Stomach (tissue), 9 donors: Measurements from ENCODE around the gene PPARA. TPM values are rescaled to one million over a fixed set of nuclear protein-coding genes. Genes with fewer than 3 reads are reported as not detected.
A peak's percentile ranks its signal among the peaks of the same experiment; 100 is the strongest.

Experiments used
- DNase-seq, 2 donors: peaks; one replicate each; pipeline versions ENCODE4 v3.0.0 to v3.0.0-alpha.2; 2013 to 2019
- H3K27ac ChIP-seq, 5 donors: fragments of 200-600 bp in 4 of 5; sonication (generic) in 4 of 5; one replicate each; pipeline ENCODE4 v1.5.1; 2013 to 2019; ENCODE audit warnings: mild to moderate bottlenecking in 1 of 5, moderate library complexity in 1 of 5
- H3K27me3 ChIP-seq, 3 donors: fragments of 200-600 bp; sonication (generic); one replicate each; pipeline ENCODE4 v1.5.1; 2017 to 2019; ENCODE audit warnings: mixed run types in 1 of 3
- H3K36me3 ChIP-seq, 4 donors: fragments of 200-600 bp; sonication (generic); 1 replicate in 3 of 4; 2 replicates in 1 of 4; pipeline ENCODE4 v1.5.1; 2016 to 2019
- H3K4me1 ChIP-seq, 4 donors: fragments of 200-600 bp; sonication (generic); one replicate each; pipeline ENCODE4 v1.5.1; 2016 to 2019
- H3K4me3 ChIP-seq, 4 donors: fragments of 200-600 bp; sonication (generic) in 3 of 4; one replicate each; pipeline ENCODE4 v1.5.1; 2016 to 2019; ENCODE audit warnings: mild to moderate bottlenecking in 1 of 4
- H3K9me3 ChIP-seq, 4 donors: fragments of 200-600 bp; sonication (generic); one replicate each; pipeline ENCODE4 v1.5.1; 2016 to 2019
- EP300 ChIP-seq: sonication (generic); formaldehyde crosslinking; IDR thresholded peaks from one replicate; pipeline ENCODE4 v1.6.1; 2017; ENCODE audit warnings: antibody characterized with exemption
- POLR2A ChIP-seq, 4 donors: fragments of 450-650 bp; IDR thresholded peaks; one replicate each; pipeline ENCODE4 v1.6.1; 2016; ENCODE audit warnings: antibody characterized with exemption in 4 of 4, control low read depth in 2 of 4, mild to moderate bottlenecking in 1 of 4, moderate library complexity in 1 of 4
- POLR2AphosphoS5 ChIP-seq, 3 donors: sonication (generic); formaldehyde crosslinking; IDR thresholded peaks; one replicate each; pipeline ENCODE4 v1.6.1; 2016; ENCODE audit warnings: antibody characterized with exemption in 3 of 3
- WGBS, 5 donors: extraction: QIAGEN DNeasy Blood & Tissue Kit in 3 of 5; methylation state at CpG; one replicate each; pipeline versions ENCODE4 v1.1.5 to v1.1.7; 2013 to 2018; 5-methylcytosine and 5-hydroxymethylcytosine counted together
- intact Hi-C: fragments of 100-400 bp; cut with DNase I; formaldehyde crosslinking; loops from one replicate; pipeline ENCODE4 v1.15.1; 2023; ENCODE audit warnings: low total_unique reads
- polyA plus RNA-seq, 3 donors: library from polyadenylated mRNA; stranded (reverse); fragments of 200-250 nt; gene quantifications; one replicate each; pipeline ENCODE4 v1.2.3, GENCODE V29; 2013
- total RNA-seq, 5 donors: library from RNA; depleted of rRNA; stranded (reverse); fragments of >200 nt; gene quantifications; one replicate each; pipeline versions ENCODE4 v1.1.0 to v1.2.3, GENCODE V29; 2014 to 2016
- TF ChIP-seq, protein P1 (sequence below), 7 experiments: fragments of 450-650 bp in 4 of 7; fragments of 200-600 bp in 3 of 7; sonication (generic) in 3 of 7; IDR thresholded peaks; one replicate each; pipeline ENCODE4 v1.5.1; 2016 to 2019; ENCODE audit warnings: antibody characterized with exemption in 7 of 7, control low read depth in 2 of 7, mild to moderate bottlenecking in 1 of 7
- donor health status: healthy with polysubstance abuse.
- donor health status: Bipolar disorder and iron deficiency.
- donor health status: healthy.

Gene PPARA
- total and polyA plus RNA-seq, 8 donors = 3.4 to 28.8 (median 11.6) TPM

DNA sequence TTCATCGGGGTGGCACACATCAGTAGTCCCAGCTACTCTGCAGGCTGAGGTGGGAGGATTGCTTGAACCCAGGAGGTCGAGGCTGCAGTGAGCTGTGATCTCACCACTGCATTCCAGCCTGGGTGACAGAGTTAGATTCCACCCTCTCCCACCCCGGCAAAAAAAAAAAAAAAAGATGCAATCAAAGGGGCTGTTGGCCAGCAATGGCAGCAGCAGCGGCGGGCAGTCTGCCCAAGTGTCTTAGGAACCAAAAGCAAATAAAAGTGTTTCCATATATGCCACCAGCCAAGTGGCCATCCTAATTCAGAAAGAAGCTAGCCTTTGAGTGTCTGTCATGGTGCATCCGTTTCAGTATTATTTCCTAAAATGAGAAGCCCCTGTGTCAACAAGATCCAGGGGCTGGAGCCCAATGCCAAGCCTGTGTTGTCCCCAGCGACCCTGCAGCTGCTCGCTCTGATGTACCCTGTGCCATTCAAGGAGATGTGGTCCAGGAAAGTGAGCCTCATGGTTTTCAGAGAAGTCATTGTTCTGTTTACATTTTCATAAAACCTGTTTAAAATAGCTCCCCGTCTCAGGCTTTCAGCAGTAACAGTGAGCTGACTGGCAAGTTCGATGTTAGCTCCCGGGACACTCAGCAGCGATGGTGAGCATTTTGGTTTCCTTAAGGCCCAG, 87.3 kb downstream of the PPARA start:
- no peak for TF ChIP-seq POLR2A (IDR thresholded peaks at IDR 0.05)
- TF ChIP-seq POLR2AphosphoS5 (IDR thresholded peaks at IDR 0.05) = no peak
- TF ChIP-seq, protein P1, sequence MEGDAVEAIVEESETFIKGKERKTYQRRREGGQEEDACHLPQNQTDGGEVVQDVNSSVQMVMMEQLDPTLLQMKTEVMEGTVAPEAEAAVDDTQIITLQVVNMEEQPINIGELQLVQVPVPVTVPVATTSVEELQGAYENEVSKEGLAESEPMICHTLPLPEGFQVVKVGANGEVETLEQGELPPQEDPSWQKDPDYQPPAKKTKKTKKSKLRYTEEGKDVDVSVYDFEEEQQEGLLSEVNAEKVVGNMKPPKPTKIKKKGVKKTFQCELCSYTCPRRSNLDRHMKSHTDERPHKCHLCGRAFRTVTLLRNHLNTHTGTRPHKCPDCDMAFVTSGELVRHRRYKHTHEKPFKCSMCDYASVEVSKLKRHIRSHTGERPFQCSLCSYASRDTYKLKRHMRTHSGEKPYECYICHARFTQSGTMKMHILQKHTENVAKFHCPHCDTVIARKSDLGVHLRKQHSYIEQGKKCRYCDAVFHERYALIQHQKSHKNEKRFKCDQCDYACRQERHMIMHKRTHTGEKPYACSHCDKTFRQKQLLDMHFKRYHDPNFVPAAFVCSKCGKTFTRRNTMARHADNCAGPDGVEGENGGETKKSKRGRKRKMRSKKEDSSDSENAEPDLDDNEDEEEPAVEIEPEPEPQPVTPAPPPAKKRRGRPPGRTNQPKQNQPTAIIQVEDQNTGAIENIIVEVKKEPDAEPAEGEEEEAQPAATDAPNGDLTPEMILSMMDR (IDR thresholded peaks at IDR 0.05) = no peak
- TF ChIP-seq EP300 = no peak
- intact Hi-C loops = no loop called here
- Histone ChIP-seq H3K27me3 (no peaks in the 10 kb centered on the region), H3K4me3 (no peak overlapping the region), H3K9me3 (no peaks in the 10 kb centered on the region), H3K4me1 (peaks cover 0 to 28% (median 9%) of the 10 kb centered on the region in 4 donors), H3K27ac (peak overlapping the region in 3 of 5 donors; percentile 18 to 62 (median 53)), H3K36me3 (peaks cover 6 to 65% (median 60%) of the 10 kb centered on the region in 4 donors)
- 66 to 87% (median 77%) methylated on average over 12 of the region's 12 CpGs for WGBS, 5 donors
- peak in 1 of 2 donors; percentile 28 for DNase-seq

DNA sequence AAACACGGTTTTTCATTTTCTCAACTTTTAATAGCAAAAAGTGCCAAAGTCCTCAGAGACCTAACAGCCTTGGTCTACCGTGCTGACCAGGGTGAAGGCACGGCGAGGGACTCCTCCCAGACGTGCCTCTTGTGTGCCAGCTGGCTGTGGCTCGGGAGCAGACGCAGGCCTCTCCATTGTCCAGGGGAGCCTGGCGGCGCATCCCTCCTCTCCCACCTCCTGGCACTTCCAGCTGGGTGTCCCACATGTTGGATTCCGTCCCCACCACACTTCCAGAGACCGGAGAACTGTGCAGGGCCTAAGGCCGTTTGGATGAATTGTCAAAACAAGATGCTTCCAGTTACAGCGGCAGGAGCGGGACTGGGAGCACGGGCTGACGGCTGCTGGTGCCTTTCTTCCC, 88.2 kb downstream of the PPARA start:
- 78 to 92% (median 91%) methylated on average over 16 of the region's 16 CpGs for WGBS, 5 donors

DNA sequence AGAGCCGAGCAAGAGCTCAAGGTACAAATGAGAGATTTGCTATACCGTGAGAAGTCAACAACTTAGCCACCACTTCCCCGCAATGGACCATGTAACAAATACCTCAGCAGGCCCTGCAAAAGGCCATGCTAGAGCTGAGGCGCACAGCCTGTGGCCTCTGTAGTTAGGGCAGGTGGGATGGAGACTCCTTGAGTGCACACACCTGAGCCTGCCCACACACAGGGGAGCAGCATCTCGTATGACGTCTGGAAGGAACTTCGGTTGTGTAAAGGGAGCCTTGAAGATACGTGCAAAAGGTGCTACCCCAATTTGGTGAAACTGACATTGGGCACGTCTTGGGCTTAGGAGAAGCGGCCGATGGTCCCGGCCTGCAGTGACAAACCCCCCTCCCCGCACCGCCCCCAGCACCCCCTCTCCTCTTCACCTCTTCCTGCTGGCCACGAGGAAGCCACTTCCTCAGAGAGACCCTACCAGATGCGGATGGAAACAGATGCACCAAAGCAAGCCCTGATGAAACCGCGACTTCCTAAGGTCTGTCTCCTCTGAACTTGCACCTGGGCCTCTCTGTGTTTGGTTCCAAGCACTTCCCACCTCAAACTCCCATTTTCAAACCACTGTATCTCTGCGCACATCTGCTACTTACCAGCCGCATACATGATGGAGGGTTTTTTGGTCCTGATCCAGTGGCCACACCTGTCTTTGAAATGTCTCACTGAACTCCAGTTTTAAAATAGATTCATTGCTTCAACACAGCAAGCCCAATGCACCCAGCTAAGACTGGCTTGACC, 89.1 kb downstream of the PPARA start:
- H3K36me3 ChIP-seq = peaks cover 12 to 77% (median 70%) of the 10 kb centered on the region in 4 donors
- peaks cover 0 to 17% (median 5%) of the 10 kb centered on the region in 4 donors for H3K4me1 ChIP-seq
- peak overlapping the region in 2 of 5 donors; percentile 53 to 62 for H3K27ac ChIP-seq
- H3K27me3 ChIP-seq = no peaks in the 10 kb centered on the region
- no peak overlapping the region for H3K4me3 ChIP-seq
- WGBS, 5 donors = 76 to 86% (median 83%) methylated on average over 19 to 20 of the region's 20 CpGs
- intact Hi-C loops = no loop called here
- no peak for TF ChIP-seq POLR2A (IDR thresholded peaks at IDR 0.05)
- TF ChIP-seq EP300 = no peak
- TF ChIP-seq POLR2AphosphoS5 (IDR thresholded peaks at IDR 0.05) = no peak
- H3K9me3 ChIP-seq = no peaks in the 10 kb centered on the region
- DNase-seq = no peak

More for the DNA sequence above, 88.2 kb downstream of the PPARA start:
- intact Hi-C loops = no loop called here
- TF ChIP-seq POLR2AphosphoS5 (IDR thresholded peaks at IDR 0.05) (no peak), EP300 (no peak), POLR2A (IDR thresholded peaks at IDR 0.05) (no peak)
- TF ChIP-seq, protein P1 (IDR thresholded peaks at IDR 0.05) = no peak
- peak overlapping the region in 2 of 5 donors; percentile 53 to 62 for H3K27ac ChIP-seq
- no peaks in the 10 kb centered on the region for H3K9me3 ChIP-seq
- no peak for DNase-seq
- peaks cover 6 to 74% (median 61%) of the 10 kb centered on the region in 4 donors for H3K36me3 ChIP-seq
- no peaks in the 10 kb centered on the region for H3K27me3 ChIP-seq
- peaks cover 0 to 22% (median 6%) of the 10 kb centered on the region in 4 donors for H3K4me1 ChIP-seq
- H3K4me3 ChIP-seq = no peak overlapping the region

DNA sequence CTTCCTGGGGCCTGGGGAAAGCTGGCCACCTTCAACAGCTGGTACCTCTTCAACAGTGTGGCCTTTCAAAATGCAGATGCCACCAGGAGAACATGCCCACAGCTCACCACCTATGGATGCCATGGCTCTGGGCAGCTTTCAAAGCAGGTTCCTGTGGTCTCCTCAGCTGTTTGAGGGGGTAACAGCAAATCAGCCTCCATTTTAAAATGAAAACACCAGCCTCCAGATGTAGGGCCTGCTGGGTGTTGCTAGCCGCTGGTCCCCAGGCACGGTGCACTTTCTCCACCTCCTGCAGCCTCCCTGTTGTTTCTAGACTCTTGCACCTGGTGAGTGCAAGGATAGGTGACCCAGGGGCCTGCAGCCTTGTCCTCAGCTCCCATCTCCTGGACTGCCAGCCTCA, 89.7 kb downstream of the PPARA start:
- TF ChIP-seq EP300 = no peak
- TF ChIP-seq, protein P1 (IDR thresholded peaks at IDR 0.05) = no peak
- no peak for TF ChIP-seq POLR2AphosphoS5 (IDR thresholded peaks at IDR 0.05)
- TF ChIP-seq POLR2A (IDR thresholded peaks at IDR 0.05) = no peak
- H3K9me3 ChIP-seq = no peaks in the 10 kb centered on the region
- H3K27ac ChIP-seq = no peak overlapping the region
- peaks cover 0 to 17% (median 5%) of the 10 kb centered on the region in 4 donors for H3K4me1 ChIP-seq
- intact Hi-C loops = no loop called here
- WGBS, 5 donors = 88 to 100% (median 92%) methylated on average over 2 of the region's 2 CpGs
- no peak overlapping the region for H3K4me3 ChIP-seq
- H3K27me3 ChIP-seq = no peaks in the 10 kb centered on the region
- no peak for DNase-seq
- H3K36me3 ChIP-seq = peaks cover 12 to 77% (median 71%) of the 10 kb centered on the region in 4 donors
